ENCODE results near the gene ZNF503.
"Not testable (repeated sequence)": the region's sequence is repeated elsewhere in the genome, so short reads cannot be mapped to it uniquely, and the experiment has no call there.

Gene ZNF503

GRCh38 chr10:75392744-75393143 lies 8.8 kb downstream of the ZNF503 start:
- DNase-seq: no peak

DNA sequence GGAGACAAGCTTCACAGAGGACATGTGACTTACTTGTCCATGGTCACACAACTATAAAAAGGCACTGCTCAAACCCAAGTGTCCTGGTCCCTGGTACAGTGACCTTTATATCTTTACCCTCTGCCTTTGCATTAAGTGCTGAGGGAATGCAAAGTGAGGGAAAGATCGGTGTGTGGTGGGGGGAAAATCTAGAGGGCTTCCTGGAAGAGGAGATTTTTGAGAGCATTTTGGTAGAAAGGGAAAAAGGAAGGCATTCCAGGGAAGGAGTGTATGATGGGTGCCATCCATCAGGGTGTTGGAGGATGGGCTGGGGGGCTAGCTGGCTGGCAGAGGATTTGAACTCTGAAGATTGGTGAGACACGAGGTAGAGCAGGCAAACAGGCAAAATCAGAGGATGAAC lies 9.3 kb downstream of the ZNF503 start:
- no peak for DNase-seq

DNA sequence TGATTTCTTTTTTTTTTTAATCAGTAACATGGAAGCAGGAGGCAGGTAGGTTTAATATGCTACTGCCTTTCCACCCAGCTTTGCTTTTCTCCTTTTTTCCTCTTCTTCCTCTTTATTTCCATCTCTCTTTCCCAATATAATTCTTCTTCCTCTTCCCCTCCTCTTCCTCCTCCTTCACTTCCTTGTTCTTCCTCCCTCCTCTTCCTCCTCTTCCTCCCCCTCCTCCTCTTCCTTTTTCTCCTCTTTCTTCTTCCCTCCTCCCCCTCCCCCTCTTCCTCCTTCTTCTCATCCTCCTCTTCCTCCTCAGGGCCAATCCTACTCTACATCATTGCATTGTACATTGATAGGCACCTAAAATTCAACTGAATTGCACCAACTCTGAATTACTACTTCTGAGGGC lies 11.4 kb downstream of the ZNF503 start:
- DNase-seq: no peak

DNA sequence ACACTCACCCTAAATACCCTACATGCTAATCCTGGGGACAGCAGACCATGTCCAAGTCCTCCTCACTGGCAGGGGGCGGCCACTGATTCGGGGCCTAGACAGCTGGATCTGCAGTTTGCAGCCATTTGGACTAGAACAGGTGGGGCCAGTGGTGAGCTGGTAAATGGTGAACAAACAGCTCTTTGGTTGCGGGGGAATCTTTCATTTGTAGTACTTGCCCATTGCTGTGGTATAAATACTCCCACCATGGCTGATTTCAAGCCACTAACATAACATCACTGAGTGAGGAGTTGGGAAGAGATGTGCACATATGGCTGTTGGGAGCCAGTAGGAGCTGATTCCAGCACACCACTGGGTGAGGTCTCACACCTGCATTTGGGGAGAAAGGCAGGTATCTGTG lies 13.5 kb downstream of the ZNF503 start:
- no peak for DNase-seq

DNA sequence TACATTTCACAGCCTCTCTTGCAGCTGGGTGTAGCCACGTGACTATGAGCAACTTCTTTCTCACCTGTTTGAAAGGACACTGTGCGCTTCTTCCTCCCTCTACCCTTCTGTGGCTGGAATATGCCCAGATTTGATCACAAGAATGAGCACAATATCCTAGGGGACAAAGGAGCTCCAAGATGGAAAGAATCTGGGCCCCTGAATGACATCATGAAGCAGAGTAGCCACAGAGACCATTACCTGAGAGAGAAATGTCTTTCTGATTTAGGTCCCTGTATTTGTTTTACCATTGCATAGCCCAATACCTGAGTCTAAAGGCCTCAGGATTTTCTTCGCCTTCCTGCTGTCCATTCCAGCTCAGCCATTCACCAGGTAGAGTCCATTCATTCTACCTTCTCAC lies 15.4 kb downstream of the ZNF503 start:
- no peak for DNase-seq

DNA sequence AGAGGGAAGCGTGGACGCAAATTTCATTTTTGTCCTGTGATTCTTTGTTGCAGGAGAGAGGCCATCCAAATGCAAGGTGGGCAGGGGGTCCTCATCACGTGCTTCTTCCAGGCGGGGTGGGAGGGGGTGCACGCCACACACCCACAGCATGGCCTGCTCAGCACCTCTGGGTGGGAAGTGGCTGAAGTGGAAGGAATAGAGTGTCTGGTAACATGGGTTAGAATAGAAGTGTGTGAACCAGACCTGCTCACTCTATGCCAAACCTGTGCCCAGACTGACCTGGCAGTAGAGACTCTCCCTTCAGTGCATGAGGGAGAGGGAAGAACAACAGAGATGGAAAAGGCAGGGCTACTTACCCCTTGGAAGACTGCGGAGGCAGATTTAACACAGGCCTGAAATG lies 21.7 kb downstream of the ZNF503 start:
- DNase-seq: no peak

DNA sequence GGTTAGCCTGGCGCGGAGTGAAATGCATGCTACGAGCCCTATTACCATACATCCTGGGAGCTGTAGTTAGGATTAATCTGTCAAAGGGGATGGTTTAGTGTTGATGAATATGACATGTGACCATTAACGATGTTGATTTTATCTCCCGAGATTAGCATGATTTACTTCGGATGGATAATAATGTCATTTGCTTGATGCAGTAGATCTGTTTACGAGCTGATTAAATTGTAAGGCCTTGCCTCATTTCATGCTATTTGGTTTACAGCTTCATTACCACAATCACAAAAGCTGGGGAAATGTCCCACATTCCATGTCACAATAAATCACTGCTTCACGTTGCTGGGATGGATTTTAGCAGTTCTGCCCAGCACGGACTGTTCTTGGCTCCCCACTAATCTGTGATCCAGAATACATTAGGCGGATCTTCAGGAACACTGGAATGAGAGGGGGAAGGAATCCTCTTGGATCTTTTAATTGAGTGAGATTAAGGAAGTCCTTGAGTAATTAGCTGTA lies 22.3 kb downstream of the ZNF503 start:
- DNase-seq: no peak

- DNase-seq: no peak
Observed at GRCh38 chr10:75378379-75378778, 23.2 kb downstream of the ZNF503 start.

GRCh38 chr10:75377869-75378268 lies 23.7 kb downstream of the ZNF503 start:
- DNase-seq: no peak

DNA sequence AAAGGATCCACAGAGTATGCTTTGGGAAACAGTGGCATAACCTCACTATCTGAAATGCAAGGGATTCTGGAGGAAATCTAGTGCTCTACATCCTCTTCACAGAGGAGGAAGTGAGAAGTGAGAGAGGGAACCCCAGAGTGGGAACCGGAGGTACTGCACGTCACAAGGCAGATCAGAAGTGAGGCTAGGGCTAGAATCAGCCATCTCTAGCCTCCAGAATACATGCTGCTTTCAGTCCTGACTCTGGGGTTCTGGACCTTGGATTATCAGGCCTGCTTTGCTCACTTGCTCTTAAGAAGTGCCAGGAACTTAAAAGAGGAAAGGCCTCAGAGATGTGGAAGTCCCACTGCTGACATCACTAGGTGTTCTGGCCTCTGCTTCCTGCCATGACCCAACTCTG lies 25.7 kb downstream of the ZNF503 start:
- no peak for DNase-seq

DNA sequence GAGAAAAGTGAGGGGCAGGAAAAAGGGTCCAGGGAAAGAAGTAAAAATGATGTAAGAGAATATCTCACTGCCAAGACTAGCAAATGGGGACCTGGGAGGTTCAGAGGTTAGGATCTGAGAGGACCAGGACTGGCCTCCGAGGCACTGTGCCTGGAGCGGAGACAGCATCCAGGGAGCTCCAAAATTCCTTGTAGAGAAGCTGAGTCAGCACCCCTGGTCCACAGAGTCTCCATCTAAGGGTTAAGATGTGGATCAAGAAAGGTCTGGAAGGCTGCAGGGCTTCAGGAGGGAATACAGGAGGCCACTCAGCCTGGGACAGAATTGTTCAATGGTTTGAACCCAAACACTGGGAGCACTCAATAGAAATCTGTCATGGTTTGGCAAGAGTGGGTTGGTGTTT lies 30.6 kb downstream of the ZNF503 start:
- DNase-seq: no peak

GRCh38 chr10:75369838-75370237 lies 31.7 kb downstream of the ZNF503 start:
- DNase-seq: not testable (repeated sequence)

GRCh38 chr10:75367901-75368300 lies 33.7 kb downstream of the ZNF503 start:
- no peak for DNase-seq

GRCh38 chr10:75367021-75367487 lies 34.5 kb downstream of the ZNF503 start:
- no peak for DNase-seq

- no peak for DNase-seq
Observed at GRCh38 chr10:75363431-75363830, 38.1 kb downstream of the ZNF503 start.

DNA sequence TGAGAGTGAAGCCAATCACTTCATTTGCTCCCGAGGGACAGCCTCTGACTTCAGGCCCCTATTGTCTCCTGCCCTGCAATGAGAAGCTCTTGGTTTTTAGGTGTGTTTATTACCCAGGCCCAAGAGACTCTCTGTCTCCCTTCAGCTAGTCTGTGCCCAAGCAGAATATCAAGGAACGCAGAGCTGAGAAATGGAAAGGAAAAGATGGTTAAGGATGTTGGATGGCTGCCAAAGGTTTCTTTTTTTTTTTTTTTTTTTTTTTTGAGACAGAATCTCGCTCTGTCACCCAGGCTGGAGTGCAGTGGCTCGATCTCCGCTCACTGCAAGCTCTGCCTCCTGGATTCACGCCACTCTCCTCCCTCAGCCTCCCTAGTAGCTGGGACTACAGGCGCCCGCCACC lies 41.7 kb downstream of the ZNF503 start:
- DNase-seq: not testable (repeated sequence)

DNA sequence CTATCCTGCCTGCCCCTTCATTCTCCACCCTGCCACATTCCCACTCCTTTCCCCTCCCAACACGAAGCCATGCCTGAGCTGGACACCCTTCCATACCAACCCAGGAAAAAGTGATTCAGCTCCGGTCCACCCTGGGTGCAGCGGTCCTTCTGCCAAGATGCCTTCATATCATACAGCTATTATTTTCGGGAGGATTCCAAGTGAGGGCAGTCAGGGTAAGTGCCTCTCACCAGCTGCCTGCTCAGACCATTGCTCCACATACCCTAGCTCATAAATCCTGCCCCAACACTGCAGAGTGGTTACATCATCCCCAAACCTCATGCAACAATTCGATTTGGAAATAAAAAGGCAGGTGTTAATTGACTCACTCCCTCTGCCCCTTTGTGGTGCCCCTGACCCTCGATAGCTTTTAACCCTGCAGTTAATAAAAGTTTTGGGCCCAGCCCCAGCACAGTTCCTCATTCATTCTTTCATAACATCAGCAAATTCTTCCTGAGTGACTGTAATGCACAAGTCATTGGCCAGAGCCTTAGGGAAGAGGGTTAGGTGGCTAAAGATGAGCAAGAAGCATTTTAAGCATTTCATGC lies 42.6 kb downstream of the ZNF503 start:
- DNase-seq: no peak

GRCh38 chr10:75358132-75358531 lies 43.4 kb downstream of the ZNF503 start:
- DNase-seq: no peak

GRCh38 chr10:75357500-75357899 lies 44.1 kb downstream of the ZNF503 start:
- no peak for DNase-seq

DNA sequence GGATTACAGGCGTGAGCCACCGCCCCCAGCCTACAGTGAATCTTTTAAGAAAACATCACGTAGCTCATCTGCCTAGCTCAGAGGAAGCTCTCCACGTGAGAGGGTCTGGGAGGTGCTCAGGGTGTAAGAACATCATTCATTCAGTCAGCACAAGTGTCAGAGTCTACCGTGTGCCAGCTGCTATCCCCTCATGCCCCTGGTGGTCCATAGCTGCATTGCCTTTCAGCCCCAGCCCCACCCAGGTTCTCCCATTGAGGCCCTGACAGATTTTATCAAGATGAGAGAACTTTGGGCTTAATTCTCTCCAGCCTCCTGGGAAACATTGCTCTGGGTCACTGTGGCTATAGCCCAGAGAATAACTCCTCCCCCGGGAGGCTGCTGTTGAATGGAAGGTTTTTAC lies 45.1 kb downstream of the ZNF503 start:
- DNase-seq: no peak

DNA sequence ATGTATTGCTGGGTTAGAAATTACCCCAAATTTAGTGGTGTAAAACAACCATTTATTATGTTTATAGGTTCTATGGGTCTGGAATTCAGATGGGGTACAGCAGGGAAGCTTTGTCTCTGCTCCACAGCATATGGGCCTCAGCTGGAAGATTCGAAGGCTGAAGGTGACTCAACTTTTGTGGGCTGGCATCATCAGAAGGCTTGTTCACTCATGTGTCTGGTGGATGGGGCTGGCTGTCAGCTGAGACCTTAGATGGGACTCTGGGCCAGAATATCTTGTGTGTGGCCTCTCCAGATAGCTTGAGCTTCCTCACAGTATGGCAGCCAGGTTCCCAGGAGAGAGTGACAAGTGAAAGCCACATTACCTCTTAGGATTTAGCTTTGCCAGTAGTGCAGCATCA lies 45.9 kb downstream of the ZNF503 start:
- DNase-seq: no peak

- no peak for DNase-seq
Observed at GRCh38 chr10:75353183-75353582, 48.4 kb downstream of the ZNF503 start.

DNA sequence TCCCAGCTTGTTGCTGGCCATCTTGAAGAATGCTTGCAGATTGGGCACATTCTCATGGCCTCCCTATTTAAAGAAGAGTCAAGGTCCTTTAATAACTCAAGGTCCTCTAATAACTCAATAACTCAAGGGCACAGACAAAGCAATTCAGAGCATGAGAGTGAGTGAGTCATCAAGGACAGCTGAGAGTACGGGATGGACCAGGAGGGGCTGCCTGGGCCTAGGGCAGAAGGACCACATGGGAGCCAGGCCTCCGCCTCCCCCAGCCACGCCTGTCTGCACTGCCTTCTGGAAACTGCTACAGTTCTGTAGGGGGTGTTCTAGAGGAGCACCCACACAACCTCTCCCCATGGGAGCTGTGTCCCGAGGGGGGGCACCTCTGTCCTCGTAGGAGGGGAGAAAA lies 48.9 kb downstream of the ZNF503 start:
- no peak for DNase-seq

DNA sequence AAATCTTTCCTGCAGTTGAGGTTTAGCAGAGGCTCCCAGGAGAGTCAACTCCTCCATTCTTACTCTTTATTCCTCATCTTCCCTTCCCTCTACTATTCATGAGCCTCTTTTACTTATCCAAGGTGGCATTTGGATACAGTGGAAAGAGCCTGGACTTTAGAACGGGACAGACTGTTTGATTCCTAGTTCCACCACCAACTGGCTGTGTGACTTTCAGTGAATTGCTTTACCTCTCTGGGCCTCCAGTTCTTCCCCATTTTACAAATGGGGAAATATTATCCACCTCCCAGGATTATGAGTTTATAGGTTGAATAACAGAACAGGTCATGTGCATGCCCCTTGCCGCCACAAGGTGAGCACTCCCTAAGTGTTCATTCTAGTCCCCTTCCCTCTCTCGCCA lies 49.9 kb downstream of the ZNF503 start:
- DNase-seq: no peak

- DNase-seq: no peak
Observed at GRCh38 chr10:75350791-75351190, 50.8 kb downstream of the ZNF503 start.
